Heart right ventricle (tissue), 16 donors: ENCODE results near the gene PARD6G. TPM values are rescaled to one million over a fixed set of nuclear protein-coding genes. Genes with fewer than 3 reads are reported as not detected.
"Not testable (repeated sequence)": the region's sequence is repeated elsewhere in the genome, so short reads cannot be mapped to it uniquely, and the experiment has no call there.

Experiments used
- ATAC-seq, 8 donors: fragments of 200-7000 bp; cut with Tn5 transposase; one replicate each; pipeline ENCODE4 v1.9.1; 2020; ENCODE audit warnings: mild to moderate bottlenecking in 8 of 8, moderate library complexity in 8 of 8, moderate number of reproducible peaks in 1 of 8
- DNase-seq, 2 donors: peaks; one replicate each; pipeline ENCODE4 v3.0.0-alpha.2; 2020
- H3K27ac ChIP-seq, 10 donors: fragments of 200-600 bp; sonication (generic) in 2 of 10; one replicate each; pipeline versions ENCODE4 v1.5.0 to v1.8.0; 2020 to 2022; ENCODE audit warnings: mild to moderate bottlenecking in 3 of 10
- H3K27me3 ChIP-seq, 7 donors: fragments of 200-600 bp; one replicate each; pipeline ENCODE4 v1.8.0; 2021 to 2022; ENCODE audit warnings: mild to moderate bottlenecking in 2 of 7
- H3K36me3 ChIP-seq, 9 donors: fragments of 200-600 bp; sonication (generic) in 1 of 9; one replicate each; pipeline versions ENCODE4 v1.5.0 to v1.8.0; 2020 to 2022; ENCODE audit warnings: mild to moderate bottlenecking in 2 of 9
- H3K4me1 ChIP-seq, 9 donors: fragments of 200-600 bp; sonication (generic) in 1 of 9; one replicate each; pipeline versions ENCODE4 v1.5.0 to v1.8.0; 2020 to 2022; ENCODE audit warnings: mild to moderate bottlenecking in 4 of 9
- H3K4me3 ChIP-seq, 10 donors: fragments of 200-600 bp; sonication (generic) in 2 of 10; one replicate each; pipeline versions ENCODE4 v1.5.0 to v1.8.0; 2020 to 2022; ENCODE audit warnings: mild to moderate bottlenecking in 7 of 10, moderate library complexity in 2 of 10
- H3K9me3 ChIP-seq, 11 donors: fragments of 200-600 bp in 10 of 11; sonication (generic) in 2 of 11; one replicate each; pipeline versions ENCODE4 v1.5.0 to v1.8.0; 2013 to 2022; ENCODE audit warnings: mild to moderate bottlenecking in 2 of 11, control low read depth in 1 of 11, moderate library complexity in 1 of 11
- CTCF ChIP-seq, 9 donors: fragments of 200-600 bp; sonication (generic) in 2 of 9; IDR thresholded peaks; one replicate each; pipeline versions ENCODE4 v1.5.0 to v1.8.0; 2021 to 2022; ENCODE audit warnings: antibody characterized with exemption in 9 of 9, mild to moderate bottlenecking in 5 of 9, moderate library complexity in 1 of 9
- WGBS, 2 donors: extraction: QIAGEN DNeasy Blood & Tissue Kit; methylation state at CpG; one replicate each; pipeline ENCODE4 v1.1.7; 2013; ENCODE audit warnings: inconsistent platforms in 1 of 2; 5-methylcytosine and 5-hydroxymethylcytosine counted together
- intact Hi-C, 10 donors: fragments of 100-400 bp; cut with DNase I; formaldehyde crosslinking; loops; one replicate each; pipeline versions ENCODE4 v1.11.1 to v1.14.2; 2022
- polyA plus RNA-seq, 2 donors: library from polyadenylated mRNA; stranded (reverse); fragments of 200-250 nt; gene quantifications; one replicate each; pipeline ENCODE4 v1.2.3, GENCODE V29; 2013
- total RNA-seq, 10 donors: library from RNA; stranded (reverse); fragmentation: NEBNext Ultra II Directional in 3 of 10; extraction: Animal tissue kit (Norgen Biotek cat#: 25700) in 3 of 10; gene quantifications; one replicate each; pipeline versions ENCODE4 v1.2.1 to v1.2.4, GENCODE V29; 2021 to 2023
- donor health status: Arrhythmogenic right ventricular cardiomyopathy.
- donor health status: ischemic (EF 13 %, LVEDD 7.1; RV severe dilation, severe dysfunction).
- donor health status: healthy with polysubstance abuse.
- donor health status: DM: no; HTN: yes; CAD: no.
- donor health status: DM: no; HTN: no; CAD: no.
- donor health status: ischemic (EF 25% LVEDD 6.9; RV normal size, moderate dysfunction).
- donor health status: ischemic (EF 25% LVEDD 5.7; RV mildly dilated, moderate dysfunction).
- donor health status: healthy.
- donor health status: DM: yes; HTN: yes; CAD: no.
- donor health status: Ischemic cardiomyopathy.
- donor health status: ischemic (EF 35%, LVEDD 5.7; RV mildly dilated, moderate dysfunction).
- donor health status: nonischemic (EF 11% LVEDD 7.7; RV severe dilation, severe dysfunction).
- donor health status: DM: yes; HTN: yes; CAD: no.
- donor health status: PGD.
- donor health status: ischemic (EF 29% LVEDD 5.4; RV normal size, mild dysfunction).
- donor health status: nonischemic (EF 23%, LVEDD 6.1; RV moderate dilation, normal function).

PARD6G gene
- total and polyA plus RNA-seq, 12 donors, result 0.77 to 3.8 (median 2.6) TPM

GRCh38 chr18:80167331-80167730 is 80.0 kb downstream of the PARD6G start:
- peaks cover 0 to 25% (median 6%) of the 10 kb centered on the region in 11 donors for H3K9me3 ChIP-seq
- H3K36me3 ChIP-seq, result no peaks in the 10 kb centered on the region
- ATAC-seq (no peak), DNase-seq (no peak)
- intact Hi-C loops, result no loop called here
- no peak for TF ChIP-seq CTCF (IDR thresholded peaks at IDR 0.05)
- H3K4me3 ChIP-seq, result no peak overlapping the region
- peaks cover 0 to 11% (median 7%) of the 10 kb centered on the region in 9 donors for H3K4me1 ChIP-seq
- peaks cover 0 to 7% (median 0%) of the 10 kb centered on the region in 7 donors for H3K27me3 ChIP-seq
- H3K27ac ChIP-seq, result no peak overlapping the region
- WGBS, 2 donors, result 81 to 96% methylated on average over 9 of the region's 9 CpGs

- no peak for TF ChIP-seq CTCF (IDR thresholded peaks at IDR 0.05)
- ATAC-seq (no peak), DNase-seq (no peak)
- Histone ChIP-seq H3K27ac (no peak overlapping the region), H3K27me3 (peaks cover 0 to 7% (median 0%) of the 10 kb centered on the region in 7 donors), H3K4me3 (no peak overlapping the region), H3K36me3 (no peaks in the 10 kb centered on the region), H3K9me3 (peaks cover 0 to 25% (median 6%) of the 10 kb centered on the region in 11 donors), H3K4me1 (peaks cover 0 to 10% (median 7%) of the 10 kb centered on the region in 9 donors)
- intact Hi-C loops, result no loop called here
- 85 to 86% methylated on average over 6 of the region's 6 CpGs for WGBS, 2 donors
Measured at GRCh38 chr18:80166725-80167124, 80.6 kb downstream of the PARD6G start.

GRCh38 chr18:80166240-80166639 is 81.1 kb downstream of the PARD6G start:
- DNase-seq (no peak), ATAC-seq (no peak)
- 93 to 96% methylated on average over 10 of the region's 10 CpGs for WGBS, 2 donors
- TF ChIP-seq CTCF (IDR thresholded peaks at IDR 0.05), result no peak
- peaks cover 0 to 7% (median 0%) of the 10 kb centered on the region in 7 donors for H3K27me3 ChIP-seq
- H3K4me1 ChIP-seq, result peaks cover 0 to 5% (median 3%) of the 10 kb centered on the region in 9 donors
- no peak overlapping the region for H3K27ac ChIP-seq
- intact Hi-C loops, result no loop called here
- no peaks in the 10 kb centered on the region for H3K36me3 ChIP-seq
- peaks cover 0 to 25% (median 6%) of the 10 kb centered on the region in 11 donors for H3K9me3 ChIP-seq
- H3K4me3 ChIP-seq, result no peak overlapping the region

GRCh38 chr18:80164727-80165355 is 82.5 kb downstream of the PARD6G start:
- H3K4me3 ChIP-seq, H3K4me1 ChIP-seq, DNase-seq, ATAC-seq, intact Hi-C loops, H3K27ac ChIP-seq, H3K27me3 ChIP-seq, H3K36me3 ChIP-seq: not testable (repeated sequence)
- peaks cover 0 to 25% (median 6%) of the 10 kb centered on the region in 11 donors for H3K9me3 ChIP-seq
- 88 to 89% methylated on average over 9 of the region's 9 CpGs for WGBS, 2 donors

- WGBS, 2 donors, result 95 to 97% methylated on average over 7 of the region's 7 CpGs
- TF ChIP-seq CTCF (IDR thresholded peaks at IDR 0.05), result no peak
- Histone ChIP-seq H3K4me3 (no peak overlapping the region), H3K27me3 (peaks cover 0 to 12% (median 0%) of the 10 kb centered on the region in 7 donors), H3K4me1 (peaks cover 0 to 7% (median 0%) of the 10 kb centered on the region in 9 donors), H3K9me3 (peaks cover 0 to 25% (median 6%) of the 10 kb centered on the region in 11 donors), H3K27ac (no peak overlapping the region), H3K36me3 (no peaks in the 10 kb centered on the region)
- intact Hi-C loops, result no loop called here
- no peak for ATAC-seq
- DNase-seq, result no peak
Measured at GRCh38 chr18:80163183-80163582, 84.1 kb downstream of the PARD6G start.
